Kidney (tissue), 14 donors: ENCODE results near the gene ATXN7L1. TPM values are rescaled to one million over a fixed set of nuclear protein-coding genes. Genes with fewer than 3 reads are reported as not detected.

ENCODE experiments used
- DNase-seq, 5 donors: peaks; one replicate each; pipeline ENCODE4 v3.0.0-alpha.2; 2013 to 2020
- FAIRE-seq: peaks from 2 replicates; lab custom pipeline; 2012; peaks lifted over from hg19 to GRCh38; lab: Jason Lieb, UNC
- H3K27ac ChIP-seq, 2 donors: one replicate each; pipeline ENCODE4 v1.7.0; 2013; ENCODE audit warnings: low read depth in 2 of 2, low read length in 2 of 2, inconsistent platforms in 1 of 2
- H3K27me3 ChIP-seq: one replicate; pipeline ENCODE4 v1.7.1; 2013; ENCODE audit warnings: low read length, inconsistent platforms; ENCODE audit not compliant: control insufficient read depth, insufficient read depth
- H3K36me3 ChIP-seq, 3 donors: one replicate each; pipeline versions ENCODE4 v1.7.0 to v1.7.1; 2013; ENCODE audit warnings: low read length in 3 of 3, control low read depth in 1 of 3, inconsistent platforms in 1 of 3; ENCODE audit not compliant: insufficient read depth in 3 of 3, control insufficient read depth in 2 of 3
- H3K4me1 ChIP-seq, 3 donors: one replicate each; pipeline versions ENCODE4 v1.7.0 to v1.7.1; 2013; ENCODE audit warnings: low read length in 3 of 3, inconsistent platforms in 1 of 3, low read depth in 1 of 3; ENCODE audit not compliant: control insufficient read depth in 2 of 3, insufficient read depth in 2 of 3
- H3K4me3 ChIP-seq, 3 donors: one replicate each; pipeline versions ENCODE4 v1.7.0 to v1.8.1; 2013; ENCODE audit warnings: low read length in 3 of 3, control low read depth in 1 of 3, inconsistent platforms in 1 of 3
- H3K9ac ChIP-seq, 3 donors: one replicate each; pipeline versions ENCODE4 v1.7.0 to v1.7.1; 2013; ENCODE audit warnings: low read length in 3 of 3, control low read depth in 1 of 3, inconsistent platforms in 1 of 3
- H3K9me3 ChIP-seq, 3 donors: one replicate each; pipeline versions ENCODE4 v1.7.0 to v1.7.1; 2013; ENCODE audit warnings: low read length in 3 of 3, control low read depth in 1 of 3, inconsistent platforms in 1 of 3; ENCODE audit not compliant: control insufficient read depth in 2 of 3, insufficient read depth in 1 of 3
- intact Hi-C: fragments of 100-400 bp; cut with DNase I; formaldehyde crosslinking; loops from one replicate; pipeline ENCODE4 v1.11.1; 2022
- polyA plus RNA-seq: library from polyadenylated mRNA; stranded (reverse); fragments of 350-450 nt; fragmentation: Illumina TruSeq; extraction: RNeasy Lipid Tissue Mini Kit (QIAGEN cat#74804); gene quantifications from one replicate; pipeline ENCODE4 v1.2.3, GENCODE V29; 2014; ENCODE audit warnings: low read depth, low replicate concordance; ENCODE audit not compliant: insufficient read depth
- total RNA-seq: library from RNA; stranded (reverse); fragmentation: NEBNext Ultra II Directional; extraction: Animal tissue kit (Norgen Biotek cat#: 25700); gene quantifications from one replicate; pipeline ENCODE4 v1.2.1, GENCODE V29; 2021
- TF ChIP-seq, protein P1 (sequence below): IDR thresholded peaks from 3 replicates; pipeline ENCODE4 v1.5.1; 2012; ENCODE audit warnings: mild to moderate bottlenecking, moderate library complexity, borderline replicate concordance; ENCODE audit not compliant: insufficient read depth; ENCODE audit errors: extremely low read depth
- donor health status: control.
- donor health status: control.
- donor health status: control.
- donor health status: control.
- donor health status: control.
- donor health status: DM: yes; HTN: yes; CAD: no.
- donor health status: Normal renal cell carcinoma (clear cell type).

Gene ATXN7L1
- total and polyA plus RNA-seq, 2 donors from 2014 or later: 12.5 to 18.5 TPM

DNA sequence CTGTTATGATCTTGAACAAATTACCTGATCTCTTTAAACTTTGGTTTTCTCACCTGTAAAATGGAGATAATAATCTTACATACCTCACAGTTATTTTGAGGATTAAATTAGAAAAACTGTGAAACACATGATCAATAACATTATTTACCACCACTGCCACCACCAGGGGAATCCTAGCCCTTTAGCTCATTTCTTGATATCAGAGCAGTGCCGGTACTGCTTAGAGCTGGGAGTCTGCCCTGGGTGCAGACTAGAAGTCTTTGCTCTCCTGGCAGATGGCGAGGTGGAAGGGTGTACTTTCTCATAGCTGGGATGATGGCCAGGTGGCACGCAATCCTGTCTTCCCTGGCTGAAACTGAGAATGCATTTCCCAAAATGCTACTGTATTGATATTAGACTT, 282.4 kb downstream of the ATXN7L1 start:
- intact Hi-C loops: no loop called here
- no peak for DNase-seq
- H3K4me1 ChIP-seq: peaks cover 0 to 4% (median 0%) of the 10 kb centered on the region in 3 donors
- no peak for FAIRE-seq
- TF ChIP-seq, protein P1, sequence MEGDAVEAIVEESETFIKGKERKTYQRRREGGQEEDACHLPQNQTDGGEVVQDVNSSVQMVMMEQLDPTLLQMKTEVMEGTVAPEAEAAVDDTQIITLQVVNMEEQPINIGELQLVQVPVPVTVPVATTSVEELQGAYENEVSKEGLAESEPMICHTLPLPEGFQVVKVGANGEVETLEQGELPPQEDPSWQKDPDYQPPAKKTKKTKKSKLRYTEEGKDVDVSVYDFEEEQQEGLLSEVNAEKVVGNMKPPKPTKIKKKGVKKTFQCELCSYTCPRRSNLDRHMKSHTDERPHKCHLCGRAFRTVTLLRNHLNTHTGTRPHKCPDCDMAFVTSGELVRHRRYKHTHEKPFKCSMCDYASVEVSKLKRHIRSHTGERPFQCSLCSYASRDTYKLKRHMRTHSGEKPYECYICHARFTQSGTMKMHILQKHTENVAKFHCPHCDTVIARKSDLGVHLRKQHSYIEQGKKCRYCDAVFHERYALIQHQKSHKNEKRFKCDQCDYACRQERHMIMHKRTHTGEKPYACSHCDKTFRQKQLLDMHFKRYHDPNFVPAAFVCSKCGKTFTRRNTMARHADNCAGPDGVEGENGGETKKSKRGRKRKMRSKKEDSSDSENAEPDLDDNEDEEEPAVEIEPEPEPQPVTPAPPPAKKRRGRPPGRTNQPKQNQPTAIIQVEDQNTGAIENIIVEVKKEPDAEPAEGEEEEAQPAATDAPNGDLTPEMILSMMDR: no peak
- no peaks in the 10 kb centered on the region for H3K36me3 ChIP-seq
- no peak overlapping the region for H3K27ac ChIP-seq
- no peaks in the 10 kb centered on the region for H3K9me3 ChIP-seq
- no peak overlapping the region for H3K4me3 ChIP-seq
- no peak overlapping the region for H3K9ac ChIP-seq
- no peaks in the 10 kb centered on the region for H3K27me3 ChIP-seq

DNA sequence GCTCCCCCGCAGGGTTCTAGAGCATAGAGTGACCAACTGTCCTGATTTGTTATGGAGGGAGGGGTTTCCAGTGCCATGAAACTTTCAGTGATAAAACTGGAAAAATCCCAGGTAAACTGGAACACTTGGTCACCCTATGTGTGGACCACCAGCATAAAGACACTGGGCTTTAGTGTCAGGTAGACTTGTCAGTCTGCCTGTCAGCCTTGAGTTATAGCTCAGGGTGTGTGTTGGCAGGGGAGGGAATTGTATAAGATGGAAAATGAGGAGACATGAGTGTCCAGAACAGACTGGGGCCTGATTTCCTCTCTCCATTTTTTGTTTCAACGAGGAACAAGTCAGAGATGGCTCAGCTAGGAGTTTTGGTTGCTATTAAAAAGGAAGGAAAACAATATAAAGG, 284.9 kb downstream of the ATXN7L1 start:
- Histone ChIP-seq H3K9me3 (no peaks in the 10 kb centered on the region), H3K4me3 (no peak overlapping the region), H3K27me3 (no peaks in the 10 kb centered on the region), H3K4me1 (peaks cover 0 to 4% (median 0%) of the 10 kb centered on the region in 3 donors), H3K9ac (no peak overlapping the region), H3K36me3 (no peaks in the 10 kb centered on the region), H3K27ac (no peak overlapping the region)
- DNase-seq (no peak), FAIRE-seq (no peak)
- TF ChIP-seq, protein P1: no peak
- intact Hi-C loops: no loop called here

DNA sequence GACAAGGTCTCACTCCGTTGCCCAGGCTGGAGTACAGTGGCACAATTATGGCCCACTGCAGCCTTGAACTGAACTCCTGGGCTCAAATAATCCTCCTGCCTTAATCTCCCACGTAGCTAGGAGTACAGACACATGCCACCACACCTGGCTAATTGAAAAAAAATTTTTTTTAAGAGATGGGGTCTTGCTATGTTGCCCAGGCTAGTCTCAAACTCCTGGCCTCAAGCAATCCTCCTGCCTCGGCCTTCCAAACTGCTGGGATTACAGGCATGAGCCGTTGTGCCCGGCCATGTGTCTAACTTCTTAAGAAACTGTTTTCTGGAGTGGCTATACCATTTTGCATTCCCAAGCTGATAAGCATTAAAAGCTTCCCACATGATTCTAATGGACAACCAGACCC, 285.6 kb downstream of the ATXN7L1 start:
- Histone ChIP-seq H3K36me3 (no peaks in the 10 kb centered on the region), H3K27me3 (no peaks in the 10 kb centered on the region), H3K4me1 (peaks cover 0 to 4% (median 0%) of the 10 kb centered on the region in 3 donors), H3K27ac (no peak overlapping the region), H3K9me3 (no peaks in the 10 kb centered on the region), H3K9ac (no peak overlapping the region), H3K4me3 (no peak overlapping the region)
- DNase-seq (no peak), FAIRE-seq (no peak)
- intact Hi-C loops: no loop called here
- TF ChIP-seq, protein P1: no peak
